ENCODE measurements around the gene POLN. TPM values are rescaled to one million over a fixed set of nuclear protein-coding genes. Genes with fewer than 3 reads are reported as not detected.

POLN gene
- total RNA-seq, 2 donors from 2014 or later = 2.8 to 2.9 TPM

DNA sequence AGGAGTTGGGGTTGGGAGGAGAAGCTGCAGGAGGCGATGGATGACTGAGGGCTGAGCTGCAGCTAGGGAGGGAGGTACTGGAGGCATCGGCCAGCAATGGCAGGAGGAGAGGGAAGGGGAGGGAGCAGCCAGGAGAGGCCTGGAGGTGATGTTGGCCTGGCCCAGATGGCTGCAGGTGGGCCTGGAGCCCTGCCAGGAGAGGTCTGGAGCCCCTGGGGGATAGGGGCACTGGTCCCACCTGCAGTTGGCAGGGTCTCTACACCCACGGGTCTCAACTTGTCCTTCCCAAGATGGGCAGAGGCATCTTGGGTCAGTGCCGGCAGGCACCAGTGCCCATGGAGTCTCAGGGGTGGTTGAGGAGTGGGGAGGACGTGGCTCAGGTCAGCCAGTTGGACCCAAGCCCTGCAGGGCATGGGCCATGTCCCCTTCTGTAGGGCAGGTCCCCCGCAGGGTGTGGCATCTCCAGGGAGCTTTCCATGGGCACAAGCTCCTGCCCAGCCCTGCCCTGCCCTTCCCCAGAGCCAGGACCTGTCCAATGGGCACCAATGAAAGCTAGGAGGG lies 22.6 kb upstream of the POLN start:
- H3K27me3 Mint-ChIP-seq (ENCODE audit: insufficient read depth) = no peaks in the 10 kb centered on the region
- H3K27ac Mint-ChIP-seq = no peak overlapping the region
- TF ChIP-seq, protein P1, sequence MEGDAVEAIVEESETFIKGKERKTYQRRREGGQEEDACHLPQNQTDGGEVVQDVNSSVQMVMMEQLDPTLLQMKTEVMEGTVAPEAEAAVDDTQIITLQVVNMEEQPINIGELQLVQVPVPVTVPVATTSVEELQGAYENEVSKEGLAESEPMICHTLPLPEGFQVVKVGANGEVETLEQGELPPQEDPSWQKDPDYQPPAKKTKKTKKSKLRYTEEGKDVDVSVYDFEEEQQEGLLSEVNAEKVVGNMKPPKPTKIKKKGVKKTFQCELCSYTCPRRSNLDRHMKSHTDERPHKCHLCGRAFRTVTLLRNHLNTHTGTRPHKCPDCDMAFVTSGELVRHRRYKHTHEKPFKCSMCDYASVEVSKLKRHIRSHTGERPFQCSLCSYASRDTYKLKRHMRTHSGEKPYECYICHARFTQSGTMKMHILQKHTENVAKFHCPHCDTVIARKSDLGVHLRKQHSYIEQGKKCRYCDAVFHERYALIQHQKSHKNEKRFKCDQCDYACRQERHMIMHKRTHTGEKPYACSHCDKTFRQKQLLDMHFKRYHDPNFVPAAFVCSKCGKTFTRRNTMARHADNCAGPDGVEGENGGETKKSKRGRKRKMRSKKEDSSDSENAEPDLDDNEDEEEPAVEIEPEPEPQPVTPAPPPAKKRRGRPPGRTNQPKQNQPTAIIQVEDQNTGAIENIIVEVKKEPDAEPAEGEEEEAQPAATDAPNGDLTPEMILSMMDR (conservative IDR thresholded peaks at IDR 0.05) = no peak
- DNase-seq = no peak
- Histone ChIP-seq H3K4me1 (ENCODE audit: control insufficient read depth, insufficient read depth, low read length) (peaks cover 17% of the 10 kb centered on the region), H3K27ac (ENCODE audit: low read depth, low read length) (no peak overlapping the region), H3K9me3 (ENCODE audit: control insufficient read depth, low read length) (no peaks in the 10 kb centered on the region), H3K27me3 (ENCODE audit: control insufficient read depth, insufficient read depth, low read length, poor library complexity, severe bottlenecking) (no peaks in the 10 kb centered on the region), H3K4me3 (ENCODE audit: low read length) (no peak overlapping the region), H3K36me3 (ENCODE audit: control insufficient read depth, insufficient read depth, low read length) (peaks cover 4% of the 10 kb centered on the region), H3K9ac (ENCODE audit: extremely low read depth, low read length, poor library complexity, severe bottlenecking) (no peak overlapping the region)
- H3K36me3 Mint-ChIP-seq (ENCODE audit: low read depth) = no peaks in the 10 kb centered on the region
- peaks cover 15% of the 10 kb centered on the region for H3K4me1 Mint-ChIP-seq
- WGBS, 2 experiments (ENCODE audit: insufficient coverage in 1 of 2, insufficient read length in 1 of 2) = 57 to 85% methylated on average over 1 to 6 of the region's 6 CpGs
- H3K4me3 Mint-ChIP-seq = no peak overlapping the region
- H3K9me3 Mint-ChIP-seq = no peaks in the 10 kb centered on the region

DNA sequence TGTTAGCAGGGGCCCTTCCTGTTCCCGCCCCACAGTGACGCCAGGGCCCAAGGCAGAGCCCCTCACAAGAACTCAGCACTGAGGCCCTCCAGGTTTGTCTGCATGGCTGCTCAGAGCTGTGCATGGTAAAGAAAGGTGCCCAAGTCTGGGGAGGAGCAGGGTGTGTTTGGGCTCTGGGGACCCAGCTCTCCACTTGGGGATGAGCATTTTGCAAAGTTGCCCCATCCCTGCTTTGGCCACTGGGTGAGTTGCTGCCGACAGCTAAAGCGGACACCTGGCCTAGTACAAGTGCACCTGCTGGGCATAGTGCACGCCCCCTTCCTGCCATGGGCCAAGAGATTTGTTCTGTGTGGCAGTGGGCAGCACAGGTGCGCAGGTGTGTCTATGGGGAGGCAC lies 22.0 kb upstream of the POLN start:
- H3K27ac Mint-ChIP-seq = no peak overlapping the region
- Histone ChIP-seq H3K4me1 (ENCODE audit: control insufficient read depth, insufficient read depth, low read length) (peaks cover 15% of the 10 kb centered on the region), H3K4me3 (ENCODE audit: low read length) (no peak overlapping the region), H3K36me3 (ENCODE audit: control insufficient read depth, insufficient read depth, low read length) (peaks cover 4% of the 10 kb centered on the region), H3K9me3 (ENCODE audit: control insufficient read depth, low read length) (no peaks in the 10 kb centered on the region), H3K27me3 (ENCODE audit: control insufficient read depth, insufficient read depth, low read length, poor library complexity, severe bottlenecking) (no peaks in the 10 kb centered on the region), H3K27ac (ENCODE audit: low read depth, low read length) (no peak overlapping the region), H3K9ac (ENCODE audit: extremely low read depth, low read length, poor library complexity, severe bottlenecking) (no peak overlapping the region)
- no peak overlapping the region for H3K4me3 Mint-ChIP-seq
- no peaks in the 10 kb centered on the region for H3K27me3 Mint-ChIP-seq (ENCODE audit: insufficient read depth)
- H3K9me3 Mint-ChIP-seq = no peaks in the 10 kb centered on the region
- no peaks in the 10 kb centered on the region for H3K36me3 Mint-ChIP-seq (ENCODE audit: low read depth)
- H3K4me1 Mint-ChIP-seq = peaks cover 8% of the 10 kb centered on the region
- DNase-seq = no peak
- TF ChIP-seq, protein P1 (conservative IDR thresholded peaks at IDR 0.05) = no peak
- 80 to 81% methylated on average over 6 of the region's 6 CpGs for whole genome bisulfite sequencing, 2 experiments (ENCODE audit: insufficient coverage in 1 of 2, insufficient read length in 1 of 2)

- WGBS, 2 experiments (ENCODE audit: insufficient coverage in 1 of 2, insufficient read length in 1 of 2) = 74 to 93% methylated on average over 5 to 13 of the region's 13 CpGs
- DNase-seq = no peak
- H3K9ac ChIP-seq (ENCODE audit: extremely low read depth, low read length, poor library complexity, severe bottlenecking) = peak overlapping the region; percentile 42
- Mint-ChIP-seq H3K27me3 (ENCODE audit: insufficient read depth) (no peaks in the 10 kb centered on the region), H3K4me3 (peak overlapping the region; percentile 63), H3K36me3 (ENCODE audit: low read depth) (no peaks in the 10 kb centered on the region), H3K27ac (peak overlapping the region; percentile 64), H3K4me1 (peaks cover 6% of the 10 kb centered on the region), H3K9me3 (no peaks in the 10 kb centered on the region)
- H3K27ac ChIP-seq (ENCODE audit: low read depth, low read length) = no peak overlapping the region
- H3K27me3 ChIP-seq (ENCODE audit: control insufficient read depth, insufficient read depth, low read length, poor library complexity, severe bottlenecking) = no peaks in the 10 kb centered on the region
- H3K36me3 ChIP-seq (ENCODE audit: control insufficient read depth, insufficient read depth, low read length) = peaks cover 4% of the 10 kb centered on the region
- no peaks in the 10 kb centered on the region for H3K9me3 ChIP-seq (ENCODE audit: control insufficient read depth, low read length)
- H3K4me3 ChIP-seq (ENCODE audit: low read length) = peak overlapping the region; percentile 77
- H3K4me1 ChIP-seq (ENCODE audit: control insufficient read depth, insufficient read depth, low read length) = peaks cover 14% of the 10 kb centered on the region
- TF ChIP-seq, protein P1 (conservative IDR thresholded peaks at IDR 0.05) = no peak
These were observed 21.0 kb upstream of the POLN start for GRCh38 chr4:2262944-2263250.

Data from endodermal cell (in vitro differentiated cells).